Astrocyte (in vitro differentiated cells and primary cell): Measurements from ENCODE around the gene CHD1L. TPM values are rescaled to one million over a fixed set of nuclear protein-coding genes. Genes with fewer than 3 reads are reported as not detected.

Source experiments
- DNase-seq: peaks from one replicate; pipeline ENCODE4 v3.0.0-alpha.2; 2010; ENCODE audit warnings: low read depth
- FAIRE-seq: peaks from 2 replicates; lab custom pipeline; 2011; peaks lifted over from hg19 to GRCh38; lab: Jason Lieb, UNC
- H2AFZ ChIP-seq: 2 replicates; pipeline ENCODE4 v1.6.0; 2012; ENCODE audit warnings: low read depth, low read length, inconsistent platforms
- H3K27ac ChIP-seq: 2 replicates; pipeline ENCODE4 v1.5.1; 2011; ENCODE audit warnings: low read depth, low read length, inconsistent platforms
- H3K27me3 ChIP-seq: 2 replicates; pipeline ENCODE4 v1.6.0; 2011; ENCODE audit warnings: low read length, inconsistent platforms; ENCODE audit not compliant: insufficient read depth
- H3K36me3 ChIP-seq: 2 replicates; pipeline ENCODE4 v1.5.1; 2011; ENCODE audit warnings: low read length, inconsistent platforms; ENCODE audit not compliant: insufficient read depth
- H3K4me1 ChIP-seq: 2 replicates; pipeline ENCODE4 v1.5.1; 2011; ENCODE audit warnings: low read length, inconsistent platforms; ENCODE audit not compliant: insufficient read depth
- H3K4me2 ChIP-seq: 2 replicates; pipeline ENCODE4 v1.6.0; 2012; ENCODE audit warnings: low read length, inconsistent platforms
- H3K4me3 ChIP-seq: 2 replicates; pipeline ENCODE4 v1.5.1; 2011; ENCODE audit warnings: low read depth, mild to moderate bottlenecking, low read length, inconsistent platforms; ENCODE audit not compliant: insufficient read depth
- H3K79me2 ChIP-seq: 2 replicates; pipeline ENCODE4 v1.6.0; 2012; ENCODE audit warnings: mild to moderate bottlenecking, low read length, inconsistent platforms; ENCODE audit not compliant: insufficient read depth
- H3K9ac ChIP-seq: 2 replicates; pipeline ENCODE4 v1.6.0; 2012; ENCODE audit warnings: mild to moderate bottlenecking, low read length, inconsistent platforms
- H3K9me3 ChIP-seq: 2 replicates; pipeline ENCODE4 v1.5.1; 2012; ENCODE audit warnings: low read depth, mild to moderate bottlenecking, low read length, inconsistent platforms; ENCODE audit not compliant: insufficient read depth
- H4K20me1 ChIP-seq: 2 replicates; pipeline ENCODE4 v1.6.0; 2012; ENCODE audit warnings: low read length, inconsistent platforms; ENCODE audit not compliant: insufficient read depth
- H3K27ac Mint-ChIP-seq: one replicate; pipeline ENCODE4 v1.8.0; 2021; ENCODE audit warnings: mild to moderate bottlenecking, mixed read lengths; ENCODE audit not compliant: unreplicated experiment
- H3K27me3 Mint-ChIP-seq: one replicate; pipeline ENCODE4 v1.8.0; 2021; ENCODE audit warnings: low read depth, mixed read lengths; ENCODE audit not compliant: unreplicated experiment
- H3K36me3 Mint-ChIP-seq: one replicate; pipeline ENCODE4 v1.8.0; 2021; ENCODE audit warnings: low read depth, mixed read lengths; ENCODE audit not compliant: unreplicated experiment
- H3K4me1 Mint-ChIP-seq: one replicate; pipeline ENCODE4 v1.8.0; 2021; ENCODE audit warnings: low read depth, mixed read lengths; ENCODE audit not compliant: unreplicated experiment
- H3K4me3 Mint-ChIP-seq: one replicate; pipeline ENCODE4 v1.8.0; 2021; ENCODE audit warnings: mild to moderate bottlenecking, moderate library complexity, mixed read lengths; ENCODE audit not compliant: unreplicated experiment
- H3K9me3 Mint-ChIP-seq: one replicate; pipeline ENCODE4 v1.8.0; 2021; ENCODE audit warnings: mild to moderate bottlenecking, mixed read lengths; ENCODE audit not compliant: unreplicated experiment
- EZH2 ChIP-seq: IDR thresholded peaks from 2 replicates; pipeline ENCODE4 v1.6.1; 2012; ENCODE audit warnings: mild to moderate bottlenecking, low read length, inconsistent platforms; ENCODE audit not compliant: insufficient read depth
- total RNA-seq: library from RNA; stranded (reverse); gene quantifications from 2 replicates; pipeline ENCODE4 v1.2.1, GENCODE V29; 2021
- TF ChIP-seq, protein P1 (sequence below): IDR thresholded peaks from 2 replicates; pipeline ENCODE4 v1.5.1; 2011; ENCODE audit warnings: low read depth, mild to moderate bottlenecking, inconsistent platforms, low read length, moderate library complexity; ENCODE audit not compliant: insufficient read depth

Gene CHD1L
- total RNA-seq, 1 donor from 2014 or later, result 44.2 TPM

GRCh38 chr1:147235822-147236221, 6.7 kb upstream of the CHD1L start:
- Histone ChIP-seq H2AFZ (no peak overlapping the region), H3K27me3 (no peaks in the 10 kb centered on the region), H4K20me1 (no peaks in the 10 kb centered on the region), H3K4me1 (no peaks in the 10 kb centered on the region), H3K4me2 (no peak overlapping the region), H3K9ac (no peak overlapping the region), H3K9me3 (no peaks in the 10 kb centered on the region), H3K79me2 (no peaks in the 10 kb centered on the region), H3K4me3 (no peak overlapping the region), H3K36me3 (no peaks in the 10 kb centered on the region), H3K27ac (no peak overlapping the region)
- Mint-ChIP-seq H3K9me3 (peaks cover 18% of the 10 kb centered on the region), H3K36me3 (peaks cover 4% of the 10 kb centered on the region), H3K4me3 (no peak overlapping the region), H3K27ac (no peak overlapping the region), H3K27me3 (no peaks in the 10 kb centered on the region), H3K4me1 (peaks cover 4% of the 10 kb centered on the region)
- DNase-seq, result no peak
- no peak for FAIRE-seq
- TF ChIP-seq, protein P1, sequence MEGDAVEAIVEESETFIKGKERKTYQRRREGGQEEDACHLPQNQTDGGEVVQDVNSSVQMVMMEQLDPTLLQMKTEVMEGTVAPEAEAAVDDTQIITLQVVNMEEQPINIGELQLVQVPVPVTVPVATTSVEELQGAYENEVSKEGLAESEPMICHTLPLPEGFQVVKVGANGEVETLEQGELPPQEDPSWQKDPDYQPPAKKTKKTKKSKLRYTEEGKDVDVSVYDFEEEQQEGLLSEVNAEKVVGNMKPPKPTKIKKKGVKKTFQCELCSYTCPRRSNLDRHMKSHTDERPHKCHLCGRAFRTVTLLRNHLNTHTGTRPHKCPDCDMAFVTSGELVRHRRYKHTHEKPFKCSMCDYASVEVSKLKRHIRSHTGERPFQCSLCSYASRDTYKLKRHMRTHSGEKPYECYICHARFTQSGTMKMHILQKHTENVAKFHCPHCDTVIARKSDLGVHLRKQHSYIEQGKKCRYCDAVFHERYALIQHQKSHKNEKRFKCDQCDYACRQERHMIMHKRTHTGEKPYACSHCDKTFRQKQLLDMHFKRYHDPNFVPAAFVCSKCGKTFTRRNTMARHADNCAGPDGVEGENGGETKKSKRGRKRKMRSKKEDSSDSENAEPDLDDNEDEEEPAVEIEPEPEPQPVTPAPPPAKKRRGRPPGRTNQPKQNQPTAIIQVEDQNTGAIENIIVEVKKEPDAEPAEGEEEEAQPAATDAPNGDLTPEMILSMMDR, result no peak

DNA sequence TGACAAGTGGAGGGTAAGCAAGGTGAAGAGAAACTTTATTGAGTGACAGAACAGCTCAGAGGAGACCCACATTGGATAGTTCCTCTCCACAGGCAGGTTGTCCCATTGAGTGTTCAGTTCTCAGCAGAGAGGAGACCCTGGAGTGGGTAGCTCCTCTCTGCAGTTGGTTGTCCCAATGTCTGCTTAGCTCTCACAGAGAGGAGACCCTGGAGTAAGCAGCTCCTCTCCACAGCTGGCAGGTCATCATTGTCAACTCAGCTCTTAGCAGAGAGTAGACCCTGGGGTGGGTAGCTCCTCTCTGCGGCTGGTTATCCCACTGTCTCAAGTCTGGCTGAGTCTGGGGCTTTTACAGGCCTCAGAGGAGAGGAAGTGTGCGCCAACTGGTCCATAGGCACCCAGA, 6.0 kb upstream of the CHD1L start:
- no peaks in the 10 kb centered on the region for H3K79me2 ChIP-seq
- no peak overlapping the region for H3K27ac Mint-ChIP-seq
- TF ChIP-seq EZH2, result no peak
- TF ChIP-seq, protein P1, result no peak
- no peak for FAIRE-seq
- H3K27me3 Mint-ChIP-seq, result no peaks in the 10 kb centered on the region
- no peaks in the 10 kb centered on the region for H3K9me3 ChIP-seq
- peaks cover 11% of the 10 kb centered on the region for H3K9me3 Mint-ChIP-seq
- no peak overlapping the region for H3K4me2 ChIP-seq
- H3K4me1 ChIP-seq, result no peaks in the 10 kb centered on the region
- H3K36me3 ChIP-seq, result no peaks in the 10 kb centered on the region
- peaks cover 4% of the 10 kb centered on the region for H3K36me3 Mint-ChIP-seq
- DNase-seq, result no peak
- no peak overlapping the region for H2AFZ ChIP-seq
- H3K4me3 ChIP-seq, result no peak overlapping the region
- no peak overlapping the region for H3K27ac ChIP-seq
- H3K4me1 Mint-ChIP-seq, result peaks cover 4% of the 10 kb centered on the region
- H3K27me3 ChIP-seq, result no peaks in the 10 kb centered on the region
- no peak overlapping the region for H3K4me3 Mint-ChIP-seq
- H4K20me1 ChIP-seq, result no peaks in the 10 kb centered on the region
- no peak overlapping the region for H3K9ac ChIP-seq

DNA sequence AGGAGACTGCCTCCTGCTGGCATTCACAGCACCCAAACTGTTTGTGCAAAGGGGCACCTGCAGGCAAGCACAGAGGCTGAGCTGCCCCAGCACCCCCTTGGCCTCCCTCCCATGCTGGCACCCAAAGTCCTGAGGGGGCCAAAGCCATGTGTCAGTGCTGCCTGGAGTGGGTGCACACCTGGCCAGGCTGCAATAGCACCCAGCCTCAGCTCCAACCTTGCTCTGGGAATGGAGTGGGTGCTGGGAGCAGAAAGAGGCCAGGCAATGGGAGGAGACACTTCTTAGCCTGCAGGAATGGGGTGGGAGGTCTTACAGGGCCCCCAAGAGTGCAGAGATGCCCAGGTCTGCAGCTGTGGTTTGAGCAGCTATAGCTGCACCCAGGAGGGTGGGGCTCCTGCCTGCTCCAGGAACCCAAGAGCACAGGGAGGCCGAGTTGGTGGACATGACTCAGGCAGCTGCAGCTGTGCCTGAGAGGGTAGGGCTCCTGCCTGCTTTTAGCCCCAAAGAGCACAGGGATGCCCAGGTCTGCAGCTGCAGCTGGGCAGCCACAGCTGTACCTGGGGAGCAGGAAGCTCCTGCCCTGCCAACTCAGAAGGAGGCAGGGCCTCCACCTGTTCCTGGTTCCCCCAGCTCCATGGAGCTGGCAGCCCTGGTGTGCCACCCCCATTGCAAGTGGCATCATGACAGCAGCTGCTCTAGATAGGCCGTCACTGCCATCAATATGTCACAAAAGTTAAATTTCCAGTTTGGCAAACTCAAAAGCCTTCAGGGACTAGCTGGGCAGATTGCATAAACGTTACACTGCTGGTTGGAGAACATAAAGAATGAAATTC, 5.3 kb upstream of the CHD1L start:
- H3K4me3 ChIP-seq, result no peak overlapping the region
- no peaks in the 10 kb centered on the region for H3K27me3 ChIP-seq
- Mint-ChIP-seq H3K27ac (no peak overlapping the region), H3K9me3 (peaks cover 6% of the 10 kb centered on the region), H3K4me3 (no peak overlapping the region), H3K4me1 (peaks cover 2% of the 10 kb centered on the region), H3K27me3 (no peaks in the 10 kb centered on the region), H3K36me3 (peaks cover 4% of the 10 kb centered on the region)
- no peaks in the 10 kb centered on the region for H3K36me3 ChIP-seq
- DNase-seq, result no peak
- no peaks in the 10 kb centered on the region for H3K9me3 ChIP-seq
- H3K4me1 ChIP-seq, result peaks cover 4% of the 10 kb centered on the region
- no peak overlapping the region for H3K4me2 ChIP-seq
- no peak overlapping the region for H3K27ac ChIP-seq
- no peak overlapping the region for H2AFZ ChIP-seq
- no peak for TF ChIP-seq EZH2
- TF ChIP-seq, protein P1, result no peak
- H4K20me1 ChIP-seq, result no peaks in the 10 kb centered on the region
- no peaks in the 10 kb centered on the region for H3K79me2 ChIP-seq
- FAIRE-seq, result no peak
- no peak overlapping the region for H3K9ac ChIP-seq
